Uterine smooth muscle cell (primary cell): ENCODE measurements around the gene TAT. TPM values are rescaled to one million over a fixed set of nuclear protein-coding genes. Genes with fewer than 3 reads are reported as not detected.

ENCODE experiments used
- total RNA-seq: library from RNA; depleted of rRNA; stranded (reverse); fragments of >200 nt; gene quantifications from 2 replicates; pipeline ENCODE4 v1.2.3, GENCODE V29; 2014

Gene TAT
- total RNA-seq = not detected in 2 replicates

DNA sequence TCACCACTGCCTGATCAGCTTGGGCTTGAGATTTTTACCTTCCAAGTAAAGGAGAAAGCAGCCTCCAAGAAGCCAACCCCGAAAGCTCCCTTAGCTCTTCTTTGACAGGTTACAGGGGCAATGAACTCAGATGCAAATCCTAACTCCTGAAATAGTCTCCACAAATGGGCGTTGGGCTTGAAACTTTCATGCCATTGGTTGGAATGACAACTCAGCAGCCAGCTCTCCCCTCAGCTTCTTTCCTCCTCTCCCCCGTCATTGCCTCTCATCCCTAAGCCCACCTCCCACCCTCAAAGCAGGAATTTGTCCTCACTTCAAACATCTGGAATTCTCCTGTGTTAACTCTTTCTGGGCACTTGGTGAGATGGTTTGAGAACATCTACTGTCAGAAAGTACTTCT lies at the start of gene TAT:
Gene TAT, minus strand, starts transcription at position 122 of the 400 bp plus-strand sequence. CDS start 677 bp downstream, outside the sequence.

DNA sequence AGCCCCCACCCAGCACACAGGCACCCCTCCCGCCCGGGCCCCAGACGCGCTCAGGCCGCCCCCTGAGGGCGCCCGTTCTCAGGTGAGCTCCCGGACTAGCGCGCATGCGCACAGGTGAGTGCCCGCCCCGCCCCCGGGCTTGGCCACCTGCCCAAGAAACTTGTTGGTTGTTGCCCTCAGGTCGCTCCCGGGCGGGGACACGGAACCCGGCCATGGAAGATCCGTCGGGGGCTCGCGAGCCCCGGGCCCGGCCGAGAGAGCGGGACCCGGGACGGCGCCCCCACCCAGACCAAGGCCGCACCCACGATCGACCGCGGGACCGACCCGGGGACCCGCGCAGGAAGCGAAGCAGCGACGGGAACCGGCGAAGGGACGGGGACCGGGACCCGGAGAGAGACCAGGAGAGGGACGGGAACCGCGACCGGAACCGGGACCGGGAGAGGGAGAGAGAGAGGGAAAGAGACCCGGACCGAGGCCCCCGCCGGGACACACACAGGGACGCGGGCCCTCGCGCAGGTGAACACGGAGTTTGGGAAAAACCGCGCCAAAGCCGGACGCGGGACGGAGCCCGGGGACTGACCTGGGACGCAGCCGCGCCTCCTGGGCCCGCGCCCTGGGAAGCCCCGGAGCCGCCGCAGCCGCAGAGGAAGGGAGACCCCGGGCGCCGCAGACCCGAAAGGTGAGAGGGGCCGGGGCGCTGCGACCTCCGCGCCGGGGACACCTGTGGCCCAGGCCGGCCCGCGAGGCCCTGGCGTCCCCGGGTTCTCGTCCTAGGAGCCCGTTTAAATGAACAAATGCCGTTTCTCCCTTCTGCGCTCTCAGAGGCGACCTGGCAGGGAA lies 49.3 kb upstream of the TAT start, which contains the start of gene MARVELD3:
Gene MARVELD3, plus strand, starts transcription at position 167 of the 840 bp plus-strand sequence. Its CDS starts 46 bp downstream, at position 213.

DNA sequence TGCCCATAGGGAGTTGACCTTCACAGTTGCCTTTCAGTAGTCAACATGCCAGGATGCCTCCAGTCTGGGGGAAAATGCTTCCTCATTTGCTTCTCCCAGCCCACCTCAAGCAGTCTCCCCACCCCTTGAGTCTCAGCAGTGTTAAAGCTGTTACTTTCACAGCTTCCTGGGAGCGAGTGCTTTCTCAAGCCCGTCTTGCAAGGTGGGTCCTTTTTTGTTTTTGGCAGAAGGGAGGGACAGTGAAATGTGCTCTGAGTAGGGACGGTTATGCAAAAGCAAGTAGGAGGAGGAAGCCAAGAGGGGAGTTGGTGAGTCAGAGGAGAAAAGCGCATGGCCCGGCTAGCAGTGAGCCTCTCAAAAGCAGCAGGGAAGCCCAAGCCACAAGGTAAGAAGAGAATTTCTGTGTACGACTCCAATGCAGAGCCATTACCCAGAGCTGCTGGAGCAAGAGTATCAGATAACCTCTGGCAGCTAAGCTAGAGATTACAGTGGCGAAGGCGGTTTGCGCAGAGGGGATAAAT lies 50.7 kb downstream of the TAT start, which contains the start of gene CHST4:
Gene CHST4, plus strand, starts transcription at position 316 of the 521 bp plus-strand sequence. CDS start 10,252 bp downstream, outside the sequence.

Other genes starting within 250 kb of the TAT start
- 0.22 and 0.50 TPM in 2 replicates for gene CALB2, start 218.4 kb downstream of the TAT start, total RNA-seq
- not detected in 2 replicates for gene TLE7, start 135.0 kb downstream of the TAT start, total RNA-seq
- gene ZNF23, start 114.8 kb downstream of the TAT start, total RNA-seq = 14.2 and 17.2 TPM in 2 replicates
- gene ZNF19, start 87.8 kb downstream of the TAT start, total RNA-seq = 2.9 and 4.0 TPM in 2 replicates
- not detected in 2 replicates for gene CHST4, start 50.7 kb downstream of the TAT start, total RNA-seq
- gene MARVELD3, start 49.1 kb upstream of the TAT start, total RNA-seq = not detected in 2 replicates
- 11.4 and 13.2 TPM in 2 replicates for gene PHLPP2, start 147.6 kb upstream of the TAT start, total RNA-seq
- gene AP1G1, start 231.7 kb upstream of the TAT start, total RNA-seq = 56.6 and 75.0 TPM in 2 replicates